Osteocyte (in vitro differentiated cells): ENCODE data around the gene INTS4. TPM values are rescaled to one million over a fixed set of nuclear protein-coding genes. Genes with fewer than 3 reads are reported as not detected.
"Not testable (repeated sequence)": the region's sequence is repeated elsewhere in the genome, so short reads cannot be mapped to it uniquely, and the experiment has no call there.

Source experiments
- DNase-seq: peaks from one replicate; pipeline ENCODE4 v3.0.0; 2021; ENCODE audit warnings: mixed read lengths; ENCODE audit not compliant: unreplicated experiment; ENCODE audit errors: extremely low spot score
- H3K27ac Mint-ChIP-seq: one replicate; pipeline ENCODE4 v1.8.0; 2021; ENCODE audit warnings: mild to moderate bottlenecking, mixed read lengths; ENCODE audit not compliant: unreplicated experiment
- H3K27me3 Mint-ChIP-seq: one replicate; pipeline ENCODE4 v1.8.0; 2021; ENCODE audit warnings: mixed read lengths; ENCODE audit not compliant: unreplicated experiment
- H3K36me3 Mint-ChIP-seq: one replicate; pipeline ENCODE4 v1.8.0; 2021; ENCODE audit warnings: mixed read lengths; ENCODE audit not compliant: unreplicated experiment
- H3K4me1 Mint-ChIP-seq: one replicate; pipeline ENCODE4 v1.8.0; 2021; ENCODE audit warnings: mixed read lengths; ENCODE audit not compliant: unreplicated experiment
- H3K4me3 Mint-ChIP-seq: one replicate; pipeline ENCODE4 v1.8.0; 2021; ENCODE audit warnings: mild to moderate bottlenecking, moderate library complexity, mixed read lengths; ENCODE audit not compliant: unreplicated experiment
- H3K9me3 Mint-ChIP-seq: one replicate; pipeline ENCODE4 v1.8.0; 2021; ENCODE audit warnings: mixed read lengths; ENCODE audit not compliant: unreplicated experiment
- long read RNA-seq: library from polyadenylated mRNA; unstranded; transcript quantifications from one replicate; pipeline ENCODE4 v2.0.0, GENCODE V29; 2021
- total RNA-seq: library from RNA; stranded (reverse); gene quantifications from 2 replicates; pipeline ENCODE4 v1.2.1, GENCODE V29; 2021
- TF ChIP-seq, protein P1 (sequence below): fragments of 200-600 bp; sonication (generic); IDR thresholded peaks from 2 replicates; pipeline ENCODE4 v1.5.0; 2021; ENCODE audit warnings: antibody characterized with exemption, mild to moderate bottlenecking, moderate library complexity

INTS4 gene, protein sequence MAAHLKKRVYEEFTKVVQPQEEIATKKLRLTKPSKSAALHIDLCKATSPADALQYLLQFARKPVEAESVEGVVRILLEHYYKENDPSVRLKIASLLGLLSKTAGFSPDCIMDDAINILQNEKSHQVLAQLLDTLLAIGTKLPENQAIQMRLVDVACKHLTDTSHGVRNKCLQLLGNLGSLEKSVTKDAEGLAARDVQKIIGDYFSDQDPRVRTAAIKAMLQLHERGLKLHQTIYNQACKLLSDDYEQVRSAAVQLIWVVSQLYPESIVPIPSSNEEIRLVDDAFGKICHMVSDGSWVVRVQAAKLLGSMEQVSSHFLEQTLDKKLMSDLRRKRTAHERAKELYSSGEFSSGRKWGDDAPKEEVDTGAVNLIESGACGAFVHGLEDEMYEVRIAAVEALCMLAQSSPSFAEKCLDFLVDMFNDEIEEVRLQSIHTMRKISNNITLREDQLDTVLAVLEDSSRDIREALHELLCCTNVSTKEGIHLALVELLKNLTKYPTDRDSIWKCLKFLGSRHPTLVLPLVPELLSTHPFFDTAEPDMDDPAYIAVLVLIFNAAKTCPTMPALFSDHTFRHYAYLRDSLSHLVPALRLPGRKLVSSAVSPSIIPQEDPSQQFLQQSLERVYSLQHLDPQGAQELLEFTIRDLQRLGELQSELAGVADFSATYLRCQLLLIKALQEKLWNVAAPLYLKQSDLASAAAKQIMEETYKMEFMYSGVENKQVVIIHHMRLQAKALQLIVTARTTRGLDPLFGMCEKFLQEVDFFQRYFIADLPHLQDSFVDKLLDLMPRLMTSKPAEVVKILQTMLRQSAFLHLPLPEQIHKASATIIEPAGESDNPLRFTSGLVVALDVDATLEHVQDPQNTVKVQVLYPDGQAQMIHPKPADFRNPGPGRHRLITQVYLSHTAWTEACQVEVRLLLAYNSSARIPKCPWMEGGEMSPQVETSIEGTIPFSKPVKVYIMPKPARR
- 37.9 and 41.6 TPM in 2 replicates for total RNA-seq
- long read RNA-seq, transcript INTS4-209 (23 exons, 3,156 nt), result major isoform, 256 of 311 reads
- long read RNA-seq, partial matches to known transcripts, result 17 of 311 reads
- long read RNA-seq, other reads (novel, unspliced or antisense), result 33 of 311 reads

DNA sequence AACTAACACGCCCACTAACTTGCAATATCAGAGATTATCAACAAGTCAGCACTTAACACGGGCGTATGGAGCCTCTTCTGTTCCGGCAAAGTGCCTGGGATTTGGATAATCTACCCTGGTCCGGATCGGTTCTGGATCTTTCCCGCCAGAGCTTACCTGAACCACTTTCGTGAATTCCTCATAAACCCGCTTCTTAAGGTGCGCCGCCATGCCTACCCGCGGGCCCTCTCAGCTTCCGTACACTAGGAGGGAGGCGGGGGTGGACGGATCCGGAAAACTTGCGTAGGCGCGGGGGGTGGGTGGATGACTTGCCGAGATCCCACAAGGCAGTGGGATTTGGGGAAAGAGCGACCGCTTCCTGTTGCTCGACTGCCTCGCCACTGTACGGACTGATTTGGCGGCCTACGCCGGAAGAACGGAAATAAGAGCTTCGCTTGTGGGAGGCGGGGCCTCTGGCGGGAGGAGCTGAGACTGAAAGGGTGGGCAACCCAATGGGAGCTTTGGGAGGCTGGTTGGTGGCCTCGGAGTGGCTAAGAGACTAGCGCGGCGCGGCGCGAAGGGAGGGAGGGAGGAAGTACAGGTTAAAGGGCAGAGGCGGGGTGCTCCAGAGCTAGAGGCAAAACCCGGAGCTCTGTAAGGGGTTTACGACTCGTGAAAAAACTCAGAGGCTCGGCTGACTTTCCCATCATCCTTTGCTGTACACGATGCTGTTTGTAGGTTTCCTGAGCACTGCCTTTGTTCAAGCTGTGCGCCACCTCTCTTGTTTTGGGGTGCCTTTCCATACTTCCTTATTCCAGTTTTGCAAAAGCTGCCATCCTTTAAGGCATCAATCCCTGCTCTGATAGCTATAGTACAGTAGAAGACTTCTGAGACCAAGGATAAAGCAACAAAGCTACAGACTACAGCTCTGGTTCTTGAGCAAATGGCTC, at the start of gene INTS4:
Gene INTS4 (minus strand): TSS at position 235 of the 929 bp plus-strand sequence. CDS start 25 bp downstream, at position 210.
- Mint-ChIP-seq H3K4me1 (peaks cover 18% of the 10 kb centered on the region), H3K9me3 (no peaks in the 10 kb centered on the region), H3K4me3 (peak within 1 kb of the TSS; percentile 92), H3K27ac (peak within 1 kb of the TSS; percentile 96), H3K27me3 (no peaks in the 10 kb centered on the region), H3K36me3 (no peaks in the 10 kb centered on the region)
- DNase-seq, result peak; percentile 99
- TF ChIP-seq, protein P1, sequence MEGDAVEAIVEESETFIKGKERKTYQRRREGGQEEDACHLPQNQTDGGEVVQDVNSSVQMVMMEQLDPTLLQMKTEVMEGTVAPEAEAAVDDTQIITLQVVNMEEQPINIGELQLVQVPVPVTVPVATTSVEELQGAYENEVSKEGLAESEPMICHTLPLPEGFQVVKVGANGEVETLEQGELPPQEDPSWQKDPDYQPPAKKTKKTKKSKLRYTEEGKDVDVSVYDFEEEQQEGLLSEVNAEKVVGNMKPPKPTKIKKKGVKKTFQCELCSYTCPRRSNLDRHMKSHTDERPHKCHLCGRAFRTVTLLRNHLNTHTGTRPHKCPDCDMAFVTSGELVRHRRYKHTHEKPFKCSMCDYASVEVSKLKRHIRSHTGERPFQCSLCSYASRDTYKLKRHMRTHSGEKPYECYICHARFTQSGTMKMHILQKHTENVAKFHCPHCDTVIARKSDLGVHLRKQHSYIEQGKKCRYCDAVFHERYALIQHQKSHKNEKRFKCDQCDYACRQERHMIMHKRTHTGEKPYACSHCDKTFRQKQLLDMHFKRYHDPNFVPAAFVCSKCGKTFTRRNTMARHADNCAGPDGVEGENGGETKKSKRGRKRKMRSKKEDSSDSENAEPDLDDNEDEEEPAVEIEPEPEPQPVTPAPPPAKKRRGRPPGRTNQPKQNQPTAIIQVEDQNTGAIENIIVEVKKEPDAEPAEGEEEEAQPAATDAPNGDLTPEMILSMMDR, result no peak

DNA sequence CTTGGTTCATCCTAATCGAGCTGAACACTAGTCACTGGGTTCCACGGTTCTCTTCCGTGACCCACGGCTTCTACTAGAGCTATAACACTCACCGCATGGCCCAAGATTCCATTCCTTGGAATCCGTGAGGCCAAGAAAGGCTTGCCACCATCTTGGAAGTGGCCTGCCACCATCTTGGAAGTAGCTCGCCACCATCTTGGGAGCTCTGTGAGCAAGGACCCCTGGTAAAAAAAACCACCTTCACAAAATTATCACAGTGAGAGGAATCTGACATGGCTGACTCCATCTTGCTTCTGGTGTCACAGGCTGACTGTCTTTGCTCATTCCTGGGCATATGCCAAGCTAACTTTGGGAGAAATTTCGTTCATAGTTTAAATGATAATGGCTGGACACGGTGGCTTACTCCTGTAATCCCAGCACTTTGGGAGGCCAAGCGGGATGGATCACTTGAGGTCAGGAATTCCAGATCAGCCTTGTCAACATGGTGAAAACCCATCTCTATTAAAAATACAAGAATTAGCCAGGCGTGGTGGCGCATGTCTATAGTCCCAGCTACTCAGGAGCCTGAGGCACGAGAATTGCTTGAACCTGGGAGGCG, 47.5 kb upstream of the INTS4 start:
- Mint-ChIP-seq H3K36me3 (no peaks in the 10 kb centered on the region), H3K9me3 (no peaks in the 10 kb centered on the region), H3K27me3 (no peaks in the 10 kb centered on the region), H3K4me3 (peak overlapping the region; percentile 26), H3K4me1 (peaks cover 59% of the 10 kb centered on the region), H3K27ac (peak overlapping the region; percentile 80)
- no peak for DNase-seq
- TF ChIP-seq, protein P1, result no peak

DNA sequence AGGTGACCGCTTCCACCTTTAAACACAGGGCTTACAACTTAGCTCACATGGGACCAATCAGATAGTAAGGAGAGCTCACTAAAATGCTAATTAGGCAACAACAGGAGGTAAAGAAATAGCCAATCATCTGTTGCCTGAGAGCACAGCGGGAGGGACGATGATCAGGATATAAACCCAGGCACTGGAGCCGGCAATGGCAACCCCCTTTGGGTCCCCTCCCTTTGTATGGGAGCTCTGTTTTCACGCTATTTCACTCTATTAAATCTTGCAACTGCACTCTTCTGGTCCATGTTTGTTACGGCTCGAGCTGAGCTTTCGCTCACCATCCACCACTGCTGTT, 46.9 kb upstream of the INTS4 start:
- Mint-ChIP-seq H3K27ac (peak overlapping the region; percentile 100), H3K4me1 (peaks cover 62% of the 10 kb centered on the region), H3K4me3 (peak overlapping the region; percentile 26)
- not testable (repeated sequence) for H3K36me3 Mint-ChIP-seq, H3K27me3 Mint-ChIP-seq, H3K9me3 Mint-ChIP-seq, DNase-seq

DNA sequence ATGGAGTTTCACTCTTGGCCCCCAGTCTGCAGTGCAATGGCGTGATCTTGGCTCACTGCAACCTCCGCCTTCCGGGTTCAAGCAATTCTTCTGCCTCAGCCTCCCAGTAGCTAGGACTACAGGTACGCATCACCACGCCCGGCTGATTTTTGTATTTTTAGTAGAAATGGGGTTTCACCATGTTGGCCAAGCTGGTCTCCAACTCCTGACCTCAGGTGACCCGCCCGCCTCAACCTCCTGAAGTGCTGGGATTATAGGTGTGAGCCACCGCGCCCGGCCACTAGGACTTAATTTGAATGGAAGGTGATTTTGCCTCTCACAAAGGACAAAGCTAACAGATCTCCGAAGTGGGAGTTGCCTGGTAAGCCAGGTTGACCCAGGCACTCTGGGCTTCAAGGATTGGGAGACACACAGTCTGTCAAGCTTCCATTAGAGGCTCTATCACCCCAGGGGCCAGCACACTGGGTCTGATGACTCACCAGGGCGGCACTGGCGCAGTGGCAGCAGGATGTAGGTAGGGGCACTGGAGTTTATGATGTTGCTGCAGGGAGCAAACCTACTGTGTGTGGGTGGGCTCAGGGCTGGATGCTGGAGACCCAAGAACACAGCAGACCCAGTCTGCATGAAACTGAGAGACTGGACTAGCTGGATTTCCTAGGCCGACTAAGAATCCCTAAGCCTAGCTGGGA, 46.4 kb upstream of the INTS4 start:
- peak overlapping the region; percentile 100 for H3K27ac Mint-ChIP-seq
- H3K4me1 Mint-ChIP-seq, result peaks cover 60% of the 10 kb centered on the region
- TF ChIP-seq, protein P1, result no peak
- no peak for DNase-seq
- H3K9me3 Mint-ChIP-seq, result no peaks in the 10 kb centered on the region
- H3K36me3 Mint-ChIP-seq, result no peaks in the 10 kb centered on the region
- peak overlapping the region; percentile 22 for H3K4me3 Mint-ChIP-seq
- H3K27me3 Mint-ChIP-seq, result no peaks in the 10 kb centered on the region
